Stomach smooth muscle (tissue), 2 donors: Measurements from ENCODE around the gene SIM1.

ENCODE experiments used
- H3K27ac ChIP-seq: one replicate; pipeline ENCODE4 v1.7.0; 2013; ENCODE audit warnings: mild to moderate bottlenecking, low read length, inconsistent platforms
- H3K27me3 ChIP-seq, 2 donors: one replicate each; pipeline ENCODE4 v1.7.0; 2013; ENCODE audit warnings: low read length in 2 of 2; ENCODE audit not compliant: insufficient read depth in 2 of 2, control insufficient read depth in 1 of 2
- H3K36me3 ChIP-seq, 2 donors: one replicate each; pipeline ENCODE4 v1.7.0; 2013; ENCODE audit warnings: low read length in 2 of 2; ENCODE audit not compliant: control insufficient read depth in 2 of 2, insufficient read depth in 2 of 2
- H3K4me1 ChIP-seq: one replicate; pipeline ENCODE4 v1.7.0; 2013; ENCODE audit warnings: low read length; ENCODE audit not compliant: control insufficient read depth, insufficient read depth
- H3K4me3 ChIP-seq, 2 donors: one replicate each; pipeline ENCODE4 v1.7.0; 2013; ENCODE audit warnings: low read length in 2 of 2
- H3K9ac ChIP-seq, 2 donors: one replicate each; pipeline ENCODE4 v1.7.0; 2013; ENCODE audit warnings: low read length in 2 of 2, mild to moderate bottlenecking in 1 of 2
- H3K9me3 ChIP-seq, 2 donors: one replicate each; pipeline ENCODE4 v1.7.0; 2013; ENCODE audit warnings: low read length in 2 of 2; ENCODE audit not compliant: control insufficient read depth in 2 of 2
- donor health status: healthy.
- donor health status: Pancreatic carcinoma.

SIM1 gene

DNA sequence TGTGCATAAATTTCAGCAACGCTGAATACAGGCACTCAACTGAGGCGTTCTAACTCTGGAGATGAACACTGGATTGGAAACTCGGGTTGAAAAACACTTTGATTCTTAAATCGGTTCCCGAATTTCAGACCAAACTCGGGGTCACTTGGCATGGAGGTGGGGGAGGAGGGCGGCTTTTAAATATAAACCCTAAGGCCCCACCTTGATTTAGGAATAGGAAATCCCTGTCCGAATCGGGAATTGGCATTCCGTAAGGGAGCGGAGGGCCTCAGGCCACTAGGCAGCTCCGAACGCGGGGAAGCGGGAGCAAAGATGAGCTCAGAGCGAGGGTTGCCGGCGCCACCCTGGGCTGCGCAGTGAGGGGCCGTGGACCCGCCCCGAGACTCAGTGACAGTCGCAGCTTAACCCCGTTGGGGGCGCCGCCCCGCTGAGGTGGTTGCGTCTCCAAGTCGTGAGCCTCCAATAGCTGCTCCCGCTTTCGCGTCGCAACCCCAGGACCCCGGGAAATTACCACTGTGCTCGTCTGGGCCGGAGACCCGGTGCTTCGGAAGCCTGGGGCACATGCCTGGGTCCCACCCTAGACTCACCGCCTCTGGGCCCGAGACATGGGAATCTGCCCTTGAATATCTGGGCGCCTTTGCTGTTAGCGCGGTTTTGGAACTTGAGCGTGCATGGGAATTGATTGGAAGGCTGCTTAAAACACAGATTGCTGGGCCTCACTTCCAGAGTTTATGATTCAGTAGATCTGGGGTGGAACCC lies 4.6 kb upstream of the SIM1 start:
- Histone ChIP-seq H3K4me1 (peaks cover 8% of the 10 kb centered on the region), H3K36me3 (no peaks in the 10 kb centered on the region), H3K9me3 (peaks cover 0 to 8% of the 10 kb centered on the region in 2 donors), H3K27me3 (peaks cover 72% of the 10 kb centered on the region in 2 donors), H3K9ac (no peak overlapping the region), H3K4me3 (no peak overlapping the region), H3K27ac (no peak overlapping the region)

DNA sequence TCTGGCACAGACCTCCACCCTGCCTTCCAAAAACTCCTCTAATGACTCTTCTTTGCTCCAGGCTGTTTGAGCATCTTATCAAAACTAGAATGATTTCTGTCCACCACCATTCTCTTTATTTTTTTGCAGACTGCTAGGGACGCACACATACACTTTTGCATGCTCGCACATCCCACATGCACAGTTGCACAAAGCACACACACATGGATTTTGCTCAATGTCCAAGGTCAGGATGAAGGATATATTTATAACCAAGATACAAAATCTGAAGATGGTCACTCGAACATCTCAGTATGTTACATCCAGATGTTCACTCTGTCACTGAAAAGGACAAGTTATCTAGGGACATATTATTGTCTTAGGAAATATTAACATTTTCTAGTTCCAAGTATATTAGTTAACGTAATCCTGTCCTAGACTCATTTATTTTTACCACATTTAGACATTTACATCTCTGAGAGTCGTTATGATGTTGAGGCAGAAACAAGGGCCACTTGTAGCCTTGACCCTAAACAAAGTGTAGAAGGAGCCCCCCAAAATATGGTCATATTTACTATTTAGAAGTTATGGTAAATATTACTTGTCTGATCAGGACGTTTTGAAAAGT lies 3.4 kb upstream of the SIM1 start:
- H3K9me3 ChIP-seq = peaks cover 0 to 8% of the 10 kb centered on the region in 2 donors
- H3K4me3 ChIP-seq = no peak overlapping the region
- H3K27me3 ChIP-seq = peaks cover 79 to 84% of the 10 kb centered on the region in 2 donors
- H3K9ac ChIP-seq = no peak overlapping the region
- no peak overlapping the region for H3K27ac ChIP-seq
- H3K36me3 ChIP-seq = no peaks in the 10 kb centered on the region
- H3K4me1 ChIP-seq = peaks cover 10% of the 10 kb centered on the region

DNA sequence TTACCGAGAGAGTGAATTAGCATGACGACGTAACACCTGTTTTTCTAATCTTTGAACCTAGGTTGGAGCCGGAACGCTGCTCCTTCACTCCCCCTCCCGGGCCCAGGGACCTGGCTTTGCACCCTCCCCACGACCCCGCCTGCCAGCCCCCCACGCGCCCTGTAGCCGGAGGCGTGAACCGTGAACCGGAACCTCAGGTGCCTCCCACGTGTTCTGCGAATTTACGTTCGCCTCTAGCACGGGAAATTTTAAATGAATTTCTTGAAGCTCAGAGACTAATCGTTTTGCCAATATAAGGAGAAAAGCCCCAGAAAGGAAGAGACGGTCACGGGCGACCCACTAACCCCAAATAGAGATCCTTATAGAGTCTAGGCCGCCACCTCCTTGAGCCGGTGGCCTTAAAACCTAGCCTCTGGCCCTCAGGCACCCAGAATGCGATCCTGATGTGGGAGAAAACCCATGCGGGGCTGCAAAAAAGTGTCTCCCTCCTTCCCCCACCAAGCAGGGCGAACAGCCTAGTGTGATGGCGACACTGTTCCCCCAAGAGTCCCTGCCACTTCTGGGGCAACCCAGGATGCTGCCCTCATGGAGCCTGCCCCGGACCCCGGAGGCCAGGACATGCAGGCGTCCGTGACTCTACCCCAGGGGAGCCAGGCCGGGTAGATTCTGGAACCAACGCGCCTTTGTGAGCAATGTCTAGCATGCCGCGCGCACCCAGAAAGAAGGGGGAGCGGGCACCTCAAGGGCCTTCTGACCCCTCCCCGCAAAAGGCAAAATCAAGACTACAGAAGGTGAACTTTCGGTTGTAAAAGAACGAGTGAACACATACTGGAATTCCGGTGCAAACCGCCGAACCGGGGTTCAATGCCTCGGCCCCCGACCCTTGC lies 2.7 kb upstream of the SIM1 start:
- Histone ChIP-seq H3K4me3 (no peak overlapping the region), H3K9ac (no peak overlapping the region), H3K36me3 (no peaks in the 10 kb centered on the region), H3K9me3 (peaks cover 0 to 8% of the 10 kb centered on the region in 2 donors), H3K4me1 (peaks cover 10% of the 10 kb centered on the region), H3K27ac (no peak overlapping the region), H3K27me3 (peaks cover 86 to 88% of the 10 kb centered on the region in 2 donors)

GRCh38 chr6:100466410-100467128 lies 1.8 kb upstream of the SIM1 start:
- Histone ChIP-seq H3K9me3 (peaks cover 0 to 8% of the 10 kb centered on the region in 2 donors), H3K9ac (no peak overlapping the region), H3K27ac (no peak overlapping the region), H3K36me3 (no peaks in the 10 kb centered on the region), H3K27me3 (peaks cover 87 to 96% of the 10 kb centered on the region in 2 donors), H3K4me3 (no peak overlapping the region), H3K4me1 (peaks cover 10% of the 10 kb centered on the region)

DNA sequence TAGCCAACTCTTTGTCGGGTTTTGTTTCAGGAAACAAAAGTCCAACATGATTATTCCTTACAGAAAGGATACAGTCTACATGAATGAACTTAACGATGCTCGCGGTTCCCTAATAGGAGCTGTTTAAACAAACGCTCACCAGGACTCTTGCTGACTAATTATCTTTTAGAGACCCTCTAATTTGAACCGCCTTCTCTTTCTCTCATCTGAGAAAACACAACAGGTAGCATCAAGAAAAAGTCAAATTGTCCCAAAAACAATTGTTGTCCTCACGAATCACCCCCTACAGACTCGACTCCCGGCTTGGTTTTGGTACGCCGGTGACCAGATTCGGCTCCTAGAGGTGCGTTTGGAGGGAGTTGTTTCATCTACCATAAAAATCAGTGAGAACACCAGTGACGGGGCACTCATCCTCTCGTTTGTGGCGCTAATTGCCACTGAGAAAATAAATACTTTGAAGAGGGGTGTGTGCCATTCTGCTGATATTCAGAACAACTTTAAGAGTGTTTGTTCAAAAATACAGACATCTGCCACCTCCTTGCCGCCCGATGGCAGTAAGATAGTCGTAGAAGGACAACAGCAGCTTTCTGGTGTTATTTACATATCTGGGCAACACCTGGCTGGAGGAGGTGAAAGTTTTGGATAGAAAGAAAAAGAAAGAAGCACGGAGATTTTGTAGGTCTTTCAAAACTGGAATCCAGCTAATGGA lies 1.1 kb upstream of the SIM1 start:
- H3K9me3 ChIP-seq = peaks cover 0 to 8% of the 10 kb centered on the region in 2 donors
- no peak overlapping the region for H3K4me3 ChIP-seq
- H3K9ac ChIP-seq = no peak overlapping the region
- peaks cover 10% of the 10 kb centered on the region for H3K4me1 ChIP-seq
- H3K27ac ChIP-seq = no peak overlapping the region
- peaks cover 88 to 96% of the 10 kb centered on the region in 2 donors for H3K27me3 ChIP-seq
- no peaks in the 10 kb centered on the region for H3K36me3 ChIP-seq

DNA sequence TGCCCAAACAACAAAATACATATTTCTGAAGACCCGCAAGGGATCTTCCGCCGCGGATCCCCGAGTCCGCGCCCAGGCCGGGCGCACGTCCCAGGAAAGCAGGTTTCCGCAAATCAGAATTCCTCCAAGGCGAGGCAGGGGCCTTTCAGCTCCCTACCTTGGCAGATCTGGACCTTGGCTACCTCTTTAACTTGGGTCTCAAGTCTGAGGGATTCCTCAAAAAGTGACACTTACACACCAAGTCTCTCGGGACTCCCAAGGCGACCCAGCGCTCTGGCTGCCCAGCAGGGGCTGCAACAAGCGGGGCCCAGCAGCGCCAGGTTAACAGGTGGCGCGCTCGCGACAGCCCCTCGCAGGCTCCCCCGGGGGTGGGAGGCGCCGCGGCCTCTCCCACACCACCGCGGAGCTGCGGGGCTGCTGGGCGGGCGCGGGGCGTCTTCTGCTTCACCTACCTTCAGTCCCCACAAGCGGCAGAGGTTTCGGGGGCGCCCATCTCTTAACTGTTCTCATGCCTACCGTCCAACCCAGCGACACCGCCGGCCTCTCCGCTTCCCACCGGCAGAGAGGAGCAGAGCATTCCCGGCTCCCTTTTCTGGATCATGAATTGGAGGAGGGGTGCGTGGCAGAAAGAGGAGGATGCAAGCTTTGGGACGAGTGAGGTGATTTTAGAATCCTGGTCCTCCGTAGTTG lies 414 bp downstream of the SIM1 start:
- H3K36me3 ChIP-seq = no peaks in the 10 kb centered on the region
- H3K9me3 ChIP-seq = peaks cover 0 to 8% of the 10 kb centered on the region in 2 donors
- no peak overlapping the region for H3K27ac ChIP-seq
- H3K4me3 ChIP-seq = peak overlapping the region in 1 of 2 donors; percentile 35
- no peak overlapping the region for H3K9ac ChIP-seq
- H3K4me1 ChIP-seq = peaks cover 10% of the 10 kb centered on the region
- peaks cover 86 to 96% of the 10 kb centered on the region in 2 donors for H3K27me3 ChIP-seq

- Histone ChIP-seq H3K27ac (no peak overlapping the region), H3K4me1 (peaks cover 10% of the 10 kb centered on the region), H3K36me3 (no peaks in the 10 kb centered on the region), H3K4me3 (no peak overlapping the region), H3K9me3 (peaks cover 0 to 8% of the 10 kb centered on the region in 2 donors), H3K9ac (no peak overlapping the region), H3K27me3 (peaks cover 84 to 97% of the 10 kb centered on the region in 2 donors)
Measured at GRCh38 chr6:100463630-100464161, 1.0 kb downstream of the SIM1 start.

DNA sequence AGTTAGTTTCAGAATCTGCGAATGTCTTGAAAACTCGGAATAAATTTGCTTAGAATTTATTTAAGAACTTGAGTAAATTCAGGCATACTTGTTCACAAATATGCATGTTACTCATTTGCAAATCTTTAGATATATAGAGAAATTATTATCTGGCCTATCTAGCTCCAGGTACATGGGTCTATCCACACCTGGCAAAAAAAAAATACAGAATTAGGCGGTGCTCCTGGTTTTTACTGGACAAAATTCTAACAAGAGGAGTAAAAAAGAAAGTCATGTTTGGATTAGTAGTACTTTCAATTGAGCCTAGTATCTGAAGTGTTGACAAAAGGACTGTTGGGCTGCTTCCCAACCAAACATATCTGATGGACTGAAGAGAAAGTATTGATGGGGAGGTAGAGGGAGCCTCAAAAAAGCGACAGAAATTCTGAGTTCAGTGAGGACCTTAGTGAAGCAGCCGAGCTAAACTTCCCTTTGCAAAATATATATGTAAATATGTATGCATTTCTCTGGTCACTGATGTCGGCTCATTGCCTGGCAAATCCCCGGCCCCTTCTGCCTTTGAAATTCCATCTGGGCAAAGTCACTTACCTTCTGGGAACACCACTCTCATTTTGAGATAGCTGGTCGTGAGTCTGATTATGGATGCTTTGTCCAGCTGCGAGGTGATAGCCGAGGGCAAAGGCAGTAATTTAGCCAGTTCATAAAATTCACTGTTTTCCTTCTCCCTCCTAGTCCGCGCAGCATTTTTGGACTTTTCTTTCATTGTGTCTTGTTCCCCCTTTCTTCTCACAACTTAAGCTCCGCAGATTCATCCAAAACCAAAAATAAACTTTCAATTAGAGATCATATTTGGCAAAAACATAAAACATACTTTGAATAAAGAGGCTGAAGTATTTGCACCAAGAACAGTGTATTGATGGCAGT lies 1.8 kb downstream of the SIM1 start:
- Histone ChIP-seq H3K9me3 (peaks cover 0 to 8% of the 10 kb centered on the region in 2 donors), H3K27me3 (peaks cover 88 to 98% of the 10 kb centered on the region in 2 donors), H3K4me3 (no peak overlapping the region), H3K9ac (no peak overlapping the region), H3K27ac (no peak overlapping the region), H3K4me1 (peaks cover 13% of the 10 kb centered on the region), H3K36me3 (no peaks in the 10 kb centered on the region)
